NCI-H1092 treated with DMSO at 0.1 percent for 48 hours (cell line): ENCODE data around the gene BNIP2.
"Not testable (repeated sequence)": the region's sequence is repeated elsewhere in the genome, so short reads cannot be mapped to it uniquely, and the experiment has no call there.

Experiments
- DNase-seq: peaks from one replicate; lab custom pipeline; 2025; lab: John Stamatoyannopoulos, UW

BNIP2 gene, protein sequence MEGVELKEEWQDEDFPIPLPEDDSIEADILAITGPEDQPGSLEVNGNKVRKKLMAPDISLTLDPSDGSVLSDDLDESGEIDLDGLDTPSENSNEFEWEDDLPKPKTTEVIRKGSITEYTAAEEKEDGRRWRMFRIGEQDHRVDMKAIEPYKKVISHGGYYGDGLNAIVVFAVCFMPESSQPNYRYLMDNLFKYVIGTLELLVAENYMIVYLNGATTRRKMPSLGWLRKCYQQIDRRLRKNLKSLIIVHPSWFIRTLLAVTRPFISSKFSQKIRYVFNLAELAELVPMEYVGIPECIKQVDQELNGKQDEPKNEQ

DNA sequence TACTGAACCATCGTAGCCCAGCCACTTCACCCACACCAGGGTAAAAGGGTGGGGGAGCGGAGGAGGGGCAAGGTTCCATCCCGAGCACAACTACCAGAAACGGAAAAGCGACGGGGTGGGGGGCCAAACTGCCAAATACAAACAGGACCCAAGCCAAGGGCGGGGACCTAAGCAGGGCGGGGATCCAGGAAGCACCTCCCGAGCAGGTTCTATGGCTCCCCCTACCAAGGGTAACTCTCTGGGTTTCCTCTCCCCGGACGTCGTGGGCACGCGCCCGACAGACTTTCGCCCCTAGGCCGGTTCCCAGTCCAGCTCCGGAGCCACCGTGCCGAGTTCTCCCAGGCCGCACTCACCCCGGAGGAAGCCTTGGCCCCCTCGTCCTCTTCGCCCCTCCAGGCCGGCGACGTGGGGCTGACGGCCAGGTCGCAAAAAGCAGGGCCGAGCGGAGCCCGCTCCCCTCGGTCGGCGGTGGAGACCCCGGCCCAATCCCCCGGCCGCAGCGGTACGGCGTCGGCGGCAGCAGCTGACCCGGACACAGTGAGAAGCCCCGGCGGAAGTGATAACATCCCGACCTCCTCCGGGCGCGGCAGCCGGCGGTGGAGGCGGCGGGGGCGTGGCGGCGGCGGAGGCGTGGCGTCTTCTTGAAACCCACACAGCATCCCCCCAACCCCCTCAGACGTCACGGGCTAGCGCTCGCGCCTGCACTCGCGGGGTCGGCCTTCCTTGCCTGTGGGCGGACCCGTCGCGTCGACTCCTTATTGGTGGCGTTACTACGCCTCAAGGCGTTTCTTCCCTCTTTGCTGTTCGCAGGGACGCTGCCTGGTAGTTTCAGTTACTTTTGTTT, at the start of gene BNIP2:
Gene BNIP2, minus strand, starts transcription at position 539 of the 844 bp plus-strand sequence. CDS start 6,863 bp downstream, outside the sequence.
- peak; percentile 93 for DNase-seq

DNA sequence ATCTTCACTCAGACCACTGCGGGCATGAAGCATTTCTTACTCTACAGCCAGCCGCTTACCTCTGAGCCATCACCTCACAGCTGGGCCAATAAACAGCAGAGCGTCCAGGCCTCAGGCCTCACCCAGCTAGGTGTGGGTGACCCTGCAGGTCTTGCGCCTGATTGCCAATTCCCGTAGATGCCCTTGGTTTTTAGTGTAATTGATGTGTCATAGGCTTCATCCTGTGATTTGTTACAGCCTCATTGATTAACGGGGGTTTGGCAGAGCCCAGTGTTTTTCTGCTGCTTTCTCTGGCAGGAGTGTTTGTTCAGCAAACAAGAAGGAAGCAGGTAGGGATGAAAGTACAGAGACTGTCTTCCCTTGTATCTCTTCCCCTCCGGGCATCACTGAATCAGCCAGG, 49.6 kb upstream of the BNIP2 start:
- peak; percentile 17 for DNase-seq

GRCh38 chr15:59736181-59736580, 47.1 kb upstream of the BNIP2 start:
- no peak for DNase-seq

DNA sequence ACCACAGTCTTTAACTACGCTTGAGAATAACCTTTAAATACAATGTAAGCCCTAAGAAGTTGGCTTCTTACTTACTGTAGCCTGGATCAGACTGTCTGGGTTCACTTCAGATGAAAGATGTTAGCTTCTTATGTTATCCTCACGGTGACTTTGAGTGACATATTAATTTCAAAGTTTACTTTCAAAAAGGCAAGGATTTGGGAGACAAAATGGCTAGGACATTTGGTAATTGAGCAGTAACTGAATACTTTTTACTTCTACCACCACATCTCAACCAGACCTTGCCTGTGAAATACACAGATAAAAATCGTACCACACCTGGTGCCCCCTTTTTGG, 36.0 kb upstream of the BNIP2 start:
- no peak for DNase-seq

DNA sequence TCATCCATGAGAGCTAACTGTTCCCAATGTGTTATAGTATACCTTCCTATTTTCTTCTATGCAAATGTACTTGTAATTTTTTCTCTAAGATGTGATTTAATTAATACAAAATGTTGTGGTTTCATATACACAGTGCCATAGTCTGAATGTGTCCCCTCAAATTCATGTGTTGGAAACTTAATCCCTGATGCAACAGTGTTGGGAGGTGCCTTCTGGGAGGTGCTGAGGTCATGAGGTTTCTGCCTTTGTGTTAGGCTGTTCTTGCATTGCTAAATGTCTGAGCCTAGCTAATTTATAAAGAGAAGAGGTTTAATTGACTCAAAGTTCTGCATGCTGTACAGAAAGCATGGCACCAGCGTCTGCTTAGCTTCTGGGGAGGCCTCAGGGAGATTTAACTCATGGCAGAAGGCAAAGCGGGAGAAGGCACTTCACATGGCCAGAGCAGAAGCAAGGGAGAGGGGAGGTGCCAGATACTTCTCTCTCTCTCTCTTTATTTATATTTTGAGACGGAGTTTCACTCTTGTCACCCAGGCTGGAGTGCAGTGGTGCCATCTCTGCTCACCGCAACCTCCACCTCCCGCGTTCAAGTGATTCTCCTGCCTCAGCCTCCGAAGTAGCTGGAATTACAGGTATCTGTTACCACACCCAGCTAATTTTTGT, 34.7 kb upstream of the BNIP2 start:
- DNase-seq = no peak

GRCh38 chr15:59722476-59722875, 33.4 kb upstream of the BNIP2 start:
- DNase-seq = no peak

- no peak for DNase-seq
Observed at GRCh38 chr15:59722037-59722436, 32.9 kb upstream of the BNIP2 start.

DNA sequence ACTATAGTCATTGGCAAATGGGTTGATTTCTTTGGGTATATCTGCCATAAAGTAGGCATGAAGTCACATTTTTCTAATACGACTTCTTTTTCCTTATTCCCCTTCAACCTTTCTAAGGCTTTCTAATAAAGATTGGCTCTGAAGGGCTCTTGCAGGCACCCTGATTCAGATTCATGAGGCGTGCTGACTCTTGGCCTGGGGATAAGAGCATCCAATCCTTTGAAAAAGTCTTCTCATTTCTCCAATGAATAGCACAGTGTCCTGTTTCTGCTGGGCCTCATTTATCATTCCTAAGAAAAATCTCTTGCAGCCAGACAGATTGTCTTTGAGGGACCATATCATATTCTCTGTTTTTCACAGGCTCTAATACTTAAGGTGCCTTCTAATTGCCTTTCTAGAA, 32.3 kb upstream of the BNIP2 start:
- no peak for DNase-seq

GRCh38 chr15:59713177-59713576, 24.1 kb upstream of the BNIP2 start:
- no peak for DNase-seq

DNA sequence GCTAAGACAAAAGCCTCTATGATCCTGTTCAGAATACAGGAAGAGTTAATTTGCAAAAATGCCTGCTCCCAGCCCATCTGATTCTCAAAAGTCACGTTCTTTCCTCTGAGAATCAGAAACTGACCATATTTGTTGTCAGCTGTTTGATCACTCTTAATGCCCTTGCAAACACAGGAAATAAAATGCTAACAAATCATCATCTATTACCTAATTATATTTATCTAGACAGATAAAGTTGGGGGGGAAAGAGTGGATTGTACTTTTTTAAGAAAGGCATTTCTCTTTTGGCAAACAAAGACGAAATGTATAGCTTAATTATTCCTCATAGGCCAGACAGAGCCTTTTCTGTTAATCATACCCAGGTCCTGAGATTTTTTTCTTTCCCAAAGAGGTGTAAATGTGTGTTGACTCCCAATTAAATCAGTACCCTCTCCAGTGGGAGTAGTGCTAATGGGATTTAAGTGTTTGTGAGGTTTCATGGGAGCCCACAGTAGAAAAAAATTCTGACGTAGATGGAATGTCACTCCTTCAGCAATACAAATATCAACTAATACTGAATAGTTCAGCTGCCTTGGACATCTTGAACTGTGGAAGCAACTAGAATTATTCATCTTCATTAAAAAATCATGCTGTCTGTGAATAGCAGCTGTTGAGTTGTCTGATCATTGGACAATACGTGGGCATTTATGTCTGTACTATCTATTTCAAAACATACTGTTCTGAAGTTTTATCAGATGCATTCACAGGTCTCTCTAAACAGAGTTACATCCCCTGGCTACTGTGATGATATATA, 22.5 kb upstream of the BNIP2 start:
- no peak for DNase-seq

DNA sequence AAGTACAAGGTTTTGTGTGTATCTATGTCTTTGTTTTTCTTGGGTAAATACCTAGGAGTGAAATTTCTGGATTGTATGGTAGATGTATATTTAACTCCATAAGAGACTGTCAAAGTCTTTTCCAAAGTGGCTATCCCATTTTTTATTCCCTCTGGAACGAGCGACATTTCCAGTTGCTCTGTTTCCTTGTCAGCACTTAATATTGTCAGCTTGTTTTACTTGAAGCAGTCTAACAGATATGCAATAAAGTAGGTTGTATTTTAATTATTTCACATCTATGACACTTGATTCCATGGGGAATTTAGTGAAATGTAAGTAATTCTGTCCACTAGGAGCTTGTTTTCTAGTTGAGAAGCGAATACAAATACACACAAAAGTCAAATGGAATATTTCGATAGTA, 18.5 kb upstream of the BNIP2 start:
- DNase-seq = no peak

GRCh38 chr15:59703979-59704796, 15.1 kb upstream of the BNIP2 start:
- no peak for DNase-seq

DNA sequence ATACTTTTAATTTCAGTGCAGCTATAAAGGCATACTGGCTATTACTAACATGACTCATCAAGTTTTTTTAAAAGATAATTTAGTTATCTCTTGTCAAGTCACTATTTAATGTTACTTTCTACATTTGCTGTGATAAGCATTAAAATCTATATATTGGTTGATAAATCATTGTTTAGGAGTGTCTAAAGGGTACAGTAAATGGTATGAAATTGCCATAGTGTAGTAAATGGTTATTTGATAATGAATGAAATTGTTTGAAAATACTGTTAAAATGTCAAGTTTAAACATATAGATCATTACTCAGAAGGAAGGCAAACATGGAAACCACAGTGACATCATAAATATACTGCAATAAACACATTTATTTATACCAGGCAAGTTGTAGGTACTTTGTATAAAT, 13.2 kb upstream of the BNIP2 start:
- no peak for DNase-seq

- no peak for DNase-seq
Observed at GRCh38 chr15:59701880-59702279, 12.8 kb upstream of the BNIP2 start.

DNA sequence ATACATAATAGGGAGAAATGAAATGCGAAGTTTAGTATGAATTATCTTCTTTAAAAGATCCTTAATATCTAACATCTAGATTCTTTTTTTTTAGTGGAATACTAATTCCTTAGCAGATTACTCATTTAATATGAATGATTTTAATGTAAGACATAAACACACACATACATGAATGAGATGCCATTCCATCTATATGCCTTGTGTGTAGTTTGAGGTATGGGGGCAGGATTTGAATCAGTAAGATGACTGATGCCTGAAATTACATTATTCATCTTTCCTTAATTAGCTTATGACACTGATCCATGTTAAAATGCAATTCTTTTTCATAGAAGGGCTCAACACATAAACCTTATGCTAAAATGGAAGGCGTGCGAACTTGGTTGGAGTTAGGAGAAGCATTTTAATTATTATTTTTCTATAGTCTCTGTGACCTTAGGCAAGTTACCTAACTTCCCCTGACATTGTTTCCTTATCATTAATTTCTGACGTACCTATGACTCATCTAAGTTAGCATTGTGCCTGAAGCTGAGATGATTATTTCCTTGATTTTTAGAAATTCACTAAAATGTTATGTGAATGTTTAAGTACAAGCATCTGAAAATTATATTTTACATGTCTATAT, 10.8 kb upstream of the BNIP2 start:
- no peak for DNase-seq

GRCh38 chr15:59698065-59698464, 8.9 kb upstream of the BNIP2 start:
- not testable (repeated sequence) for DNase-seq

DNA sequence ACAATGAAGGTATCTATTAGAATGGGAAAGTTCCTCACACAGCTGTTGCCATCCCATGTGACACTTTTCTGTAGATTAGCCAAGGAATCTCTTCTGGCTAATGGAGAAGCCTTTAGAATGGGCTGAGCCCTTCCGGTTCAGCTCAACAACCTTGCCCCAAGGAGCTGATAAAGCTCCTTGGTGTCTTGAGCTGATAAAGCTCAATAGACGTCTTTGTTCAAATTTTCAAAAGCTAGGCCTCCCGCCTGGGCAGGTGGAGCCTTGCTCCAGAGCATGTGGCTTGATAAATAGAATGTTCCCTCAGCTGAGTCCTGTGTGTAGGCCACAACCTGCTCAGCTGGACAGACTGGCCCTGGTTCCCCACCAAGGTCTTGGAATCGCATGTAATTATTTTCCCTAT, 7.2 kb upstream of the BNIP2 start:
- no peak for DNase-seq

- no peak for DNase-seq
Observed at GRCh38 chr15:59694779-59695178, 5.7 kb upstream of the BNIP2 start.

DNA sequence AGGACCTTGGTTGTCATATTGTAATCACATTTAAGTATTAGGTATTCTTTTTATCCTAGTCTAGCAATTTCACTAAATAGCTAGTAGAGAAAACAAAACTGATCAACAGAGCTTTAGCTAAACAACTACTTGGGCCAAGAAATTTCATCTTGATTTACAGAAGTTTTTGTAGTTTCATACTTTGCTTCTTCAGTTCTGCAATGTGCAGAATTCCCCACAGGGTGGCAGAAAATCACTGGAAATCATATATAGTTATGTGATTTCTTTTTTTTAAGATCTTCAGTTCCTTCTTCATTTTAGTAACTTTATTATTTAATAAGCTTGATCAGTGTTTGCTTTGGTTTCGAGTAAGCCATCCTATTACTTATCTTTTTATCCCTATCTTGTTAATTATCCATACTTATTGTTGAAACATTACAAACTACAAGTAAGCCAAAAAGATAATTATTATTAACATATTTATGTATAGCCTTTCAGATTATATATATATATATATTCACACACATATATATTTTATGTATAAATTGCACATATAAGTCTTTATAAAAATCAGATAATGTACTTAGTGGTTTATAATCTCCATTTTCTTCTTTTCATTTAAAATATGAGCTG, 2.2 kb upstream of the BNIP2 start:
- peak; percentile 6 for DNase-seq

DNA sequence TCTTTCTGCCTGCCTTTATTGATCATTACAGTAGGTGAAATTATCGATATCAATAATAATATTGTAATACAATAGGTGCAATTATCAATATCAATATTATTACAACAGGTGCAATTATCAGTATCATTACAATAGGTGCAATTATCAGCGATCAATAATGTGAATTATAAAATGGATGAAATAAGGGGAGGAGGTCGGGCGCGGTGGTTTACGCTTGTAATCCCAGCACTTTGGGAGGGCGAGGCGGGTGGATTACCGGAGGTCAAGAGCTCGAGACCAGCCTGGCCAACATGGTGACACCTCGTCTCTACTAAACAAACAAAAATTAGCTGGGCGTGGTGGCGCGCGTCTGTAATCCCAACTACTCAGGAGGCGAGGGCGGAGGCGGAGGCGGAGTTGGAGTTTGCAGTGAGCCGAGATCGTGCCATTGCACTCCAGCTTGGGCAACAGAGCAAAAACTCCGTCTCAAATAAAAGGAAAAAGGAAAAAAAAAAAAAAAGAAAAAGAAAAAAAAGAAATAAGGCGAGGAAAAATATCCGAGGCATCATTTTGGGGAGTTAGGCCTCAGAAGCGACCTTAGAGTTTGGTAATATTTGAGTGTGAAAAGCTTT, 611 bp upstream of the BNIP2 start:
- peak; percentile 42 for DNase-seq
